ENCODE results near the gene PDSS1.

The PDSS1 gene

DNA sequence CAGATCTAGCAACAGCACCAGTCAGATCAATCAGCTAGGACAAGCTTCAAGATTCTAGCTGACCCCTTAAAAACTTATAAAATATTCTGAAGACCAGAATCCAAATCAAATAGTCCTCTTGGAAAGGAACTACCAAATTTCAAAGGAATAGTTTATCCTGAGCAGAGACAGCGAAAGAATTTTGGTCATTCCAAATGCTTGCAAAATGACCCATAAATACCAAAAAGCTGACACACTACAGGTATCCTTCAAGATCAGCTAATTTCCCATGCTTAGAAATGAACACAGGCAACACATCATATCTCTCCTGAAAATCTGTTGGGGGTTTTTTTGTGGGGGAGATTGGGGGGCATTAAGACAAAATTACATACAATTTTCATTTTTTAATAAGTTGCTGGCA is 78.8 kb downstream of the PDSS1 start:
- H4K20me1 ChIP-seq (ENCODE audit: insufficient read depth, low read length, poor library complexity, severe bottlenecking) = peaks cover 32% of the 10 kb centered on the region
- H3K79me2 ChIP-seq (ENCODE audit: insufficient read depth, low read length) = peaks cover 90% of the 10 kb centered on the region
- no peaks in the 10 kb centered on the region for H3F3A ChIP-seq (ENCODE audit: low read depth)
- H3K4me1 ChIP-seq (ENCODE audit: insufficient read depth, low read length, poor library complexity, severe bottlenecking) = peaks cover 14% of the 10 kb centered on the region
- no peak overlapping the region for H2AFZ ChIP-seq (ENCODE audit: low read length)
- peaks cover 7% of the 10 kb centered on the region; the same call in 1 of the 2 replicates for H3K36me3 ChIP-seq (ENCODE audit: insufficient read depth, low read length)
- no peak overlapping the region for H3K4me3 ChIP-seq (ENCODE audit: low read length, poor library complexity, severe bottlenecking)
- no peak overlapping the region for H3K4me2 ChIP-seq (ENCODE audit: low read depth, low read length, poor library complexity, severe bottlenecking)
- H3K27me3 ChIP-seq (ENCODE audit: insufficient read depth, low read length, poor library complexity, severe bottlenecking) = no peaks in the 10 kb centered on the region
- H3K9me3 ChIP-seq (ENCODE audit: insufficient read depth, low read depth, low read length) = no peaks in the 10 kb centered on the region
- TF ChIP-seq, protein P1, sequence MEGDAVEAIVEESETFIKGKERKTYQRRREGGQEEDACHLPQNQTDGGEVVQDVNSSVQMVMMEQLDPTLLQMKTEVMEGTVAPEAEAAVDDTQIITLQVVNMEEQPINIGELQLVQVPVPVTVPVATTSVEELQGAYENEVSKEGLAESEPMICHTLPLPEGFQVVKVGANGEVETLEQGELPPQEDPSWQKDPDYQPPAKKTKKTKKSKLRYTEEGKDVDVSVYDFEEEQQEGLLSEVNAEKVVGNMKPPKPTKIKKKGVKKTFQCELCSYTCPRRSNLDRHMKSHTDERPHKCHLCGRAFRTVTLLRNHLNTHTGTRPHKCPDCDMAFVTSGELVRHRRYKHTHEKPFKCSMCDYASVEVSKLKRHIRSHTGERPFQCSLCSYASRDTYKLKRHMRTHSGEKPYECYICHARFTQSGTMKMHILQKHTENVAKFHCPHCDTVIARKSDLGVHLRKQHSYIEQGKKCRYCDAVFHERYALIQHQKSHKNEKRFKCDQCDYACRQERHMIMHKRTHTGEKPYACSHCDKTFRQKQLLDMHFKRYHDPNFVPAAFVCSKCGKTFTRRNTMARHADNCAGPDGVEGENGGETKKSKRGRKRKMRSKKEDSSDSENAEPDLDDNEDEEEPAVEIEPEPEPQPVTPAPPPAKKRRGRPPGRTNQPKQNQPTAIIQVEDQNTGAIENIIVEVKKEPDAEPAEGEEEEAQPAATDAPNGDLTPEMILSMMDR (conservative IDR thresholded peaks at IDR 0.05; ENCODE audit: low read length) = no peak
- TF ChIP-seq EZH2phosphoT487 (IDR thresholded peaks at IDR 0.05; ENCODE audit: borderline replicate concordance) = no peak
- H3K9ac ChIP-seq (ENCODE audit: low read depth, low read length, poor library complexity, severe bottlenecking) = no peak overlapping the region
- H3K9me2 ChIP-seq (replicated peaks; ENCODE audit: low read depth, low read length) = no peaks in the 10 kb centered on the region

DNA sequence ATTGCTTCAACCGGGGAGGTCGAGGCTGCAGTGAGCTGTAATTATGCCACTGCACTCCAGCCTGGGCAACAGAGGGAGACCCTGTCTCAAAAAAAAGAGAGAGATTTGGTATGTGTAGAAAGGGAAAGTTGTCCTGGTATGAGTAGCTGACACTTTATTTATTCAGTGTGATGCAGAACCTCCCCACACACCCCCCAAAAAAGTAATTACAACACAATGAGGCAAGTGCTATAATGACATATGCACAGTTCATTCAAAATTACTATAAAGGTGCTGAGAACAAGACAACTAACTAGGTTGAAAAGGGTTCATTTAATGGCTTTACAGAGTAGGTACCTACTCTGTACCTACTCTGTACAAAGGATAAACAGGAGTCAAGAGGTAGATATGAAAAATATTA is 80.2 kb downstream of the PDSS1 start:
- Histone ChIP-seq H4K20me1 (ENCODE audit: insufficient read depth, low read length, poor library complexity, severe bottlenecking) (peaks cover 33% of the 10 kb centered on the region), H3K27me3 (ENCODE audit: insufficient read depth, low read length, poor library complexity, severe bottlenecking) (no peaks in the 10 kb centered on the region), H3K4me2 (ENCODE audit: low read depth, low read length, poor library complexity, severe bottlenecking) (no peak overlapping the region), H2AFZ (ENCODE audit: low read length) (no peak overlapping the region), H3F3A (ENCODE audit: low read depth) (no peaks in the 10 kb centered on the region), H3K36me3 (ENCODE audit: insufficient read depth, low read length) (peaks cover 7% of the 10 kb centered on the region; the same call in 1 of the 2 replicates), H3K9me2 (replicated peaks; ENCODE audit: low read depth, low read length) (no peaks in the 10 kb centered on the region), H3K4me1 (ENCODE audit: insufficient read depth, low read length, poor library complexity, severe bottlenecking) (peaks cover 14% of the 10 kb centered on the region), H3K4me3 (ENCODE audit: low read length, poor library complexity, severe bottlenecking) (no peak overlapping the region), H3K9me3 (ENCODE audit: insufficient read depth, low read depth, low read length) (no peaks in the 10 kb centered on the region), H3K9ac (ENCODE audit: low read depth, low read length, poor library complexity, severe bottlenecking) (no peak overlapping the region), H3K79me2 (ENCODE audit: insufficient read depth, low read length) (peaks cover 95% of the 10 kb centered on the region)
- no peak for TF ChIP-seq EZH2phosphoT487 (IDR thresholded peaks at IDR 0.05; ENCODE audit: borderline replicate concordance)
- TF ChIP-seq, protein P1 (conservative IDR thresholded peaks at IDR 0.05; ENCODE audit: low read length) = no peak

DNA sequence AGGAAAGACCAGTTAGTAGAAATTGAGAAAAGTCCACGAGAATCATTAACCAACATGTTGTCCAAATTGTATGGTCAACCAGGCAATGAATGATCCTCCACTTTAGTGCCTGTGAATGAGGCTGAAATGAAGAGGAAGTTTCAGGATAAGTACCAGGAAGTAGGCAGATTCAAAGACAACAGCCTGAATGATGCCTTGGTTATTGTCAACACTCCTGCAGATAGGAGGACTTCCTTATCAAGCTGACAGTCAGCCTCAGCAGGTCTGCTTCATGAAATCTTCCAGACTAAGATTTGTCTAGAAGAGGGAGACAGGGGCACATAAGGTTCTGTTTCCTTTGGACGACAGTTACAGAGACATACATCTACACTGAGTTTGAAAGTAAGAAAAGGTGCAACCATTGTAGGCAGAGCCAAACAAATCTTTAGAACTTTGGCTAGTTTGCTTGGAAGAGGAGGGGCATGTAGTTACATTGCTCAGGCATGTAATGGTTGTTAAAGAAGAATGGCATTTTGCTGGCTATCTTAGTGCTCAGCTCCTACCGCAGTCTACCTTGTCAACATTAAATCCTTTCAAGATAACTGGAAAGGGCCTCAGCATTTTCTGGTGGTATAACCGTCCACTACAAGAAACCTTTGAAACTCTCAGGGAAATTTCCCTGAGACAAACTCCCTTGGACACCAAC is 81.8 kb downstream of the PDSS1 start:
- Histone ChIP-seq H3K9me3 (ENCODE audit: insufficient read depth, low read depth, low read length) (no peaks in the 10 kb centered on the region), H3K79me2 (ENCODE audit: insufficient read depth, low read length) (peaks cover 94% of the 10 kb centered on the region), H3K36me3 (ENCODE audit: insufficient read depth, low read length) (peaks cover 7% of the 10 kb centered on the region; the same call in 1 of the 2 replicates), H3K4me1 (ENCODE audit: insufficient read depth, low read length, poor library complexity, severe bottlenecking) (peaks cover 14% of the 10 kb centered on the region), H3K9me2 (replicated peaks; ENCODE audit: low read depth, low read length) (no peaks in the 10 kb centered on the region), H3K27me3 (ENCODE audit: insufficient read depth, low read length, poor library complexity, severe bottlenecking) (no peaks in the 10 kb centered on the region), H4K20me1 (ENCODE audit: insufficient read depth, low read length, poor library complexity, severe bottlenecking) (peaks cover 44% of the 10 kb centered on the region), H3K9ac (ENCODE audit: low read depth, low read length, poor library complexity, severe bottlenecking) (no peak overlapping the region), H3K4me2 (ENCODE audit: low read depth, low read length, poor library complexity, severe bottlenecking) (no peak overlapping the region), H2AFZ (ENCODE audit: low read length) (no peak overlapping the region), H3K4me3 (ENCODE audit: low read length, poor library complexity, severe bottlenecking) (no peak overlapping the region), H3F3A (ENCODE audit: low read depth) (no peaks in the 10 kb centered on the region)
- TF ChIP-seq, protein P1 (conservative IDR thresholded peaks at IDR 0.05; ENCODE audit: low read length) = no peak
- TF ChIP-seq EZH2phosphoT487 (IDR thresholded peaks at IDR 0.05; ENCODE audit: borderline replicate concordance) = no peak
